Measurements from ENCODE around the gene BACH2. TPM values are rescaled to one million over a fixed set of nuclear protein-coding genes. Genes with fewer than 3 reads are reported as not detected.
A peak's percentile ranks its signal among the peaks of the same experiment; 100 is the strongest.
"Not testable (repeated sequence)": the region's sequence is repeated elsewhere in the genome, so short reads cannot be mapped to it uniquely, and the experiment has no call there.

BACH2 gene
- polyA plus RNA-seq, 3 donors: 10.4 to 12.9 (median 11.2) TPM

- no peak for DNase-seq (ENCODE audit: extremely low read depth in 1 of 11, low read depth in 9 of 11, low spot score in 4 of 11)
Measured at GRCh38 chr6:89928604-89929003, 368.0 kb downstream of the BACH2 start.

DNA sequence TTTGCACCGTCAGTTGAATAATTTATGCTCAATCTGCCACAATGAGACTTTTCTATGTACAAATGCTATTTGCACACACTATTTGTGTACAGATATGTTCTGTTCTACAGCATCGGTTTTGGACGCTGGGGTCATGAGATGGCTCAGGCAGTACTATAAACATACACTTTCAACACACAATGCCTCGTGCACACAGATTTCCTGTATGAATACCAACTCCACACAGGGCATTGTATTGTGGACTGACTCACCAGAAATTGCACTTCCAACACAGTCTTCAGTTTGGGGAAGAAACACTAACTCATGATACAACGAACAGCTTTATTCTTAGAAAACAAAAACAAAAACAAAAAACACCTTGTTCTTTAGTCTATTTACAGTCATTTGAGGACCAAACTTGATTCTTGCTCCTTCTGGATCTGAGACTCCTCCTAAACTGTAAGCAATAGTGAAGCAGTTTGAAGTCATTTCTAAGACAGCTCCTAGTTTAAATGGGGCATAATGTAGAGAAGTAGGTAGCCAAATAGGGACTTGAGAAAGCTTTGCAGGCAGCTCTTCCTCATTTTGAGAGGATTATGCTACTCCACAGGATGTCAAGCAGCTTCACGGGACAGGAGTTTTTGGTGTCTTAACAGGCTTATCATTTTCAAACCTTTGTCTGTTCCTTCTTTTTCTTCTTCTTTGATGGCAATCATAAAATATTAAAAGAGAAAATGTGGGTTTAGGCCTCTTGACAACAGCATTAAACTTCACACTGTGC is 368.7 kb downstream of the BACH2 start:
- no peak for DNase-seq (ENCODE audit: extremely low read depth in 1 of 11, low read depth in 9 of 11, low spot score in 4 of 11)

- no peak for DNase-seq (ENCODE audit: extremely low read depth in 1 of 11, low read depth in 9 of 11, low spot score in 4 of 11)
Measured at GRCh38 chr6:89927264-89927663, 369.4 kb downstream of the BACH2 start.

DNA sequence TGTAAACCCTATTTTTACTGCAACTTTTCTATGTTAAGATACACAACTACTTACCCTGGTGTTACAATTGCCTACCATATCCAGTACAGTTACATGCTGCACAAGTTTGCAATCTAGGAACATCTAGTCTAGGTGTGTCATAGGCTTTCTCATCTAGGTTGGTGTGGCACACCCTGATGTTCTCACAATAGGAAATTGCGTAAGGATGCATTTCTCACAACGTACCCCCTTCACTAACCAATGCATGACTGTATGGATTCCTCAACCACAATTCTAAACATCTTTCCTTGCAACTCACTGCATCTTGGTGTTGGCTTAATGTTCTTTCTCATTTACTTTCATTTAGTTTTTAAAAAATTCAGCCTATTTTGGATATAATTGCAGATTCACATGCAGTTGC is 370.8 kb downstream of the BACH2 start:
- no peak for DNase-seq (ENCODE audit: extremely low read depth in 1 of 11, low read depth in 9 of 11, low spot score in 4 of 11)

DNA sequence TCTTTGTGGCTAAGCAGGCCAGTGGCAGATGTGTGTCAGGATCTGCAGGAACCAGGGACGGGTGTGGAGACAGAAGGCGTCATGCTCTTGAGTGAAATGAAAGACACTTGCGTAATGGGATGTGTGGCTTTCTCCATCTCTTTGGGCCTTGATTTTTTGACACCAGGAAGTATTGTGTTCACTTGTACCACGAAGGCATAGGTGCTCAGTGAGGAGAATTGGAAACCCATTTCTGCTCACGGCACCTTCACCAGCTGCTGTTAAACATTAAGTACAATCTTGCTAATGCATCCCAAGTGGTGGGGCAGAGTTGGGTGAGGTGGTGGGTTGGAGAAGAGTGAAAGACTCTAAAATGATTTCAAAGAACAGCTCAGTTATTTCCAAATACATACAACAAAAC is 372.4 kb downstream of the BACH2 start:
- no peak for DNase-seq (ENCODE audit: extremely low read depth in 1 of 11, low read depth in 9 of 11, low spot score in 4 of 11)

- no peak for DNase-seq (ENCODE audit: extremely low read depth in 1 of 11, low read depth in 9 of 11, low spot score in 4 of 11)
Measured at GRCh38 chr6:89921691-89922090, 375.0 kb downstream of the BACH2 start.

DNA sequence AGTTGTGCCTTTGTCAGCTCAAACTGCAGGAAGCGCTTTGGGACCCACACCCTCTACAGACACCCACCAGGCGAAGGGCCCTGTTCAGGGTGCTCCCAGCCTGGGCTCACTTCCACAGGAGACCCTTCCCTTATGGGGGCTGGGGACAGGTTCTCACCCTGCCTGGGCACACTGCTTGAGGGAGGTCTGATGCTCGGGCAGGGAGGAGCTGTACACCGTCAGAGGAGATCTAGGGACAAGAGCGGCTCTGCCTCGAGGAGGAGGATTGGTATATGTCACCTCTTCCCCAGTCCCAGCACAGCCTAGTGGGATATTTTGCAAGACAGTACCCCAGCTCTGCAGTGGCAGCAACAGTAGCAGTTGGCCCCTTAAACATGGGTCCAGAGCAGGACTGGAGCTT is 375.4 kb downstream of the BACH2 start:
- no peak for DNase-seq (ENCODE audit: extremely low read depth in 1 of 11, low read depth in 9 of 11, low spot score in 4 of 11)

DNA sequence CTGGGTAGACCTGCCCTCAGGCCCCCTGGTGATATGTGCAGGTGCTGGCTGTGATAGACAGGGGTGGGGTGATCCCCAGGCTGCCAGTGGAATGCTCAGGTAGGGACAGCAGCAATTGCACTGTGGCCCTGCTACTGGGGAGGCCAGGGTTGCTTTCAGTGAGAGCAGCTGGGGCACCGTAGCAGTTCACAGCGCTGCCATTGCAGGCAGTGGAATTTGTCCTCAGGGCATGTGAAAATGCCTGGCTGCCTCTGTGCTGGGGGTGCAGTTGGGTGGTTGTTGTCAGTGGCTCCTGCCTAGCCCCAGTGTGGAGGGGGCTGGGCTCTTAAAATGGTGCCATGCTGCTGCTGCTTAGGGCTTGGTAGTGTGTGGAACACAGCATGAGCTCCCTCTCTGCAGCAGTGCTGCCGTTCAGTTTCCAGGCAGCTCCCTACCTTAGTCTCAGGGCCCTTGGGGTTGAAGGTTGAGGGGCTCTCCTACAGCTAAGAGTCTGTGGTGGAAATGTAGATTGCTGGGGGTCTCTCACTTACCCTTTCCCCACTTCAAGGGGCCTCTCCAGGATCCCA is 378.8 kb downstream of the BACH2 start:
- no peak for DNase-seq (ENCODE audit: extremely low read depth in 1 of 11, low read depth in 9 of 11, low spot score in 4 of 11)

DNA sequence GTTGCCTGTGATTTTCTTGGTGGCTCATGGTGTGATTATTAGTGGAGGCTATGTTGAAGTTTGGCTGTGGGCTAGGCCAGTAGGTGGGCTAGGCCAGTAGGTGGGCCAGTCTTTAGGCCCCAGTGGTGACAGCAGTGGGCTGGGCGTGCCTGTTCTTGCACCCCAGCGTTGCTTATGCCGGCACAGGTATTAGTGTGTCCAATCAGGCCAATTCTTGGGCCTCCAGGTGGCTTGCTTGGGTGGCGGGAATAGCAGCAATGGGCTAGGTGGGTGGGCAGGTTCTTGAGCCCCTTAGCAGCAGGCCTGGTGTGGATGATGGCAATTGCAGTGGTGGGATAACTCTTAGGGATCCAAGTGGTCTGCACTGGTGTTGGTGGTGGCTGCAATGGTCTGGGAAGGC is 379.4 kb downstream of the BACH2 start:
- no peak for DNase-seq (ENCODE audit: extremely low read depth in 1 of 11, low read depth in 9 of 11, low spot score in 4 of 11)

- DNase-seq (ENCODE audit: extremely low read depth in 1 of 11, low read depth in 9 of 11, low spot score in 4 of 11): no peak
Measured at GRCh38 chr6:89916136-89916920, 380.3 kb downstream of the BACH2 start.

- no peak for DNase-seq (ENCODE audit: extremely low read depth in 1 of 11, low read depth in 9 of 11, low spot score in 4 of 11)
Measured at GRCh38 chr6:89910902-89911240, 385.8 kb downstream of the BACH2 start.

DNA sequence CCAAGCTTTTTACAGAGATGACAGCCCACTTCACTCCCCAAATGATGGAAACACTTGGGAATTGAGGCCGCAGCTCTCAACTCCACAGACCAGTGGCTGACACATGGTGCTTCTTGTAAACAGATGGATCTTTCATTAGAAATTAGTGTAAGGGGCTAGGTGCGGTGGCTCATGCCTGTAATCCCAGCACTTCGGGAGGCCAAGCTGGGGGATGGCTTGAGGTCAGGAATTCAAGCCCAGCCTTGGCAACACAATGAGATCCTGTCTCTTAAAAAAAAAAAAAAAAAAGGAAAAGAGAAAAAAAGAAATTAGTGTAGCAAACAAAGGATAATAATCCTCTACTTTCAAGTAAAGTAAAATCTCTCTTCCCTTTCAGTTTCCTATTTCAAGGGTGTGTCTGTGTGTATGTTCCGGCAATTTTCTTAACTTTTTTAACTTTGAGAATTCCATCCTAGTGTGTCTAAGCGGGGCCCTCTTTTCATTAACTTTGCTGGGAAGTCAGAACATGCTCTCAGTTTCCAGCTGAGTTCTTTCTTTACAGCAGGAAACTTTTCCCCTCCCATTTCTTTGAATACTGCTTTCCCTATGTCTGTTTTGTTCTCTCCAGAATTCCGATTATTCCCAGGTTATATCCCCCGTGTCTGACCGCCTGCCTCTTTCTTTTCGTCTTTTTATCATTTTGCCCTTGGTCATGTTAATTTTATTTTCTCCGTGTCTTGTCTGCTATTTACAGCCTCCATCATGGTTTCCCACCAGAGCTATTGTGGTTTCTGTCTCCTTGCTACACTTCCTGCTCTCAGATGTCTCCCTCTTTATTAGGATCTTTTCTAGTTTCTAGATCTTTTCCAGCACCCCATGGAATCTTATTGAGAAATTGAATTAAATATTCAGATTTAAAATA is 386.4 kb downstream of the BACH2 start:
- DNase-seq (ENCODE audit: extremely low read depth in 1 of 11, low read depth in 9 of 11, low spot score in 4 of 11): not testable (repeated sequence)

GRCh38 chr6:89895276-89895874 is 401.3 kb downstream of the BACH2 start:
- peak; percentile 55 to 86 (median 73) for DNase-seq (ENCODE audit: extremely low read depth in 1 of 11, low read depth in 9 of 11, low spot score in 4 of 11)

DNA sequence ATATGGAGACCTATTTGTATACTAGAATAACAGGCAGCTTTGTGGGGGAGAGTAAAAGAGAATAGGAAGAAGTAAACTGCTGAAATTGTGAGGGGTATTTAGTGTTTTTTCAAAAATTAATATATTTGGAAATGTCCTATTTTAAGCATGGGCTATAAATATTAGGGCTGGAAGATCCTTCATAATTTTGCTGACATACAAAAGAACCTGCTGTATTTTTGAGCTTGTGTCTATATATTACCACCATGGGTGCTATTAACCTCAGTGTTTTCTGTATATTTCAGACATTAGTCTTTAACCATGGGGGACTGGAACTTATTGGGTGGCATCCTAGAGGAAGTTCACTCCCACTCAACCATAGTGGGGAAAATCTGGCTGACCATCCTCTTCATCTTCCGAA is 402.5 kb downstream of the BACH2 start, which contains the start of gene GJA10:
GJA10 (plus strand) TSS at position 301 of the 400 bp plus-strand sequence; CDS start at position 301, 0 bp downstream.
- DNase-seq (ENCODE audit: extremely low read depth in 1 of 11, low read depth in 9 of 11, low spot score in 4 of 11): no peak

GRCh38 chr6:89892577-89892976 is 404.1 kb downstream of the BACH2 start:
- DNase-seq (ENCODE audit: extremely low read depth in 1 of 11, low read depth in 9 of 11, low spot score in 4 of 11): not testable (repeated sequence)

- not testable (repeated sequence) for DNase-seq (ENCODE audit: extremely low read depth in 1 of 11, low read depth in 9 of 11, low spot score in 4 of 11)
Measured at GRCh38 chr6:89890845-89891528, 405.7 kb downstream of the BACH2 start.

GRCh38 chr6:89888871-89889270 is 407.8 kb downstream of the BACH2 start:
- no peak for DNase-seq (ENCODE audit: extremely low read depth in 1 of 11, low read depth in 9 of 11, low spot score in 4 of 11)

- DNase-seq (ENCODE audit: extremely low read depth in 1 of 11, low read depth in 9 of 11, low spot score in 4 of 11): no peak
Measured at GRCh38 chr6:89888138-89888514, 408.5 kb downstream of the BACH2 start.
